GM12864 (cell line): ENCODE data around the gene AS3MT.

ENCODE experiments used
- DNase-seq: peaks from one replicate; pipeline ENCODE4 v3.0.0-alpha.2; 2011; ENCODE audit warnings: low read depth
- H3K4me3 ChIP-seq: 2 replicates; pipeline ENCODE4 v1.5.1; 2011; ENCODE audit warnings: mild to moderate bottlenecking, low read depth, low read length, control low read depth
- CTCF ChIP-seq: IDR thresholded peaks from 2 replicates; pipeline ENCODE4 v1.5.1; 2011; ENCODE audit warnings: low read depth, mild to moderate bottlenecking, moderate library complexity, low read length, control low read depth, inconsistent platforms; ENCODE audit errors: missing control alignments

AS3MT gene

GRCh38 chr10:102935939-102936605, 66.8 kb downstream of the AS3MT start:
- TF ChIP-seq CTCF, result no peak
- DNase-seq, result no peak

GRCh38 chr10:102941401-102941800, 72.1 kb downstream of the AS3MT start:
- no peak for TF ChIP-seq CTCF
- no peak for DNase-seq
- no peak overlapping the region for H3K4me3 ChIP-seq

More at GRCh38 chr10:102935939-102936605, 66.8 kb downstream of the AS3MT start:
- H3K4me3 ChIP-seq, result no peak overlapping the region

GRCh38 chr10:102945449-102945848, 76.2 kb downstream of the AS3MT start:
- no peak overlapping the region for H3K4me3 ChIP-seq
- no peak for DNase-seq
- no peak for TF ChIP-seq CTCF

- no peak for DNase-seq
- no peak for TF ChIP-seq CTCF
- H3K4me3 ChIP-seq, result no peak overlapping the region
Measured at GRCh38 chr10:102945962-102946361, 76.7 kb downstream of the AS3MT start.

GRCh38 chr10:102946992-102947391, 77.7 kb downstream of the AS3MT start:
- H3K4me3 ChIP-seq, result no peak overlapping the region
- DNase-seq, result no peak
- TF ChIP-seq CTCF, result no peak

GRCh38 chr10:102948176-102948575, 78.9 kb downstream of the AS3MT start:
- DNase-seq, result no peak
- H3K4me3 ChIP-seq, result no peak overlapping the region
- TF ChIP-seq CTCF, result no peak

- TF ChIP-seq CTCF, result no peak
- no peak overlapping the region for H3K4me3 ChIP-seq
- DNase-seq, result no peak
Measured at GRCh38 chr10:102948786-102949185, 79.5 kb downstream of the AS3MT start.
